Left lobe of liver (tissue), 2 donors: ENCODE data around the gene SLC6A12. TPM values are rescaled to one million over a fixed set of nuclear protein-coding genes. Genes with fewer than 3 reads are reported as not detected.

Source experiments
- ATAC-seq: fragments of 200-7000 bp; cut with Tn5 transposase; one replicate; pipeline ENCODE4 v1.9.1; 2020; ENCODE audit warnings: mild to moderate bottlenecking, moderate library complexity
- DNase-seq: peaks from one replicate; pipeline ENCODE4 v3.0.0-alpha.2; 2020; ENCODE audit warnings: low spot score
- total RNA-seq: library from RNA; stranded (reverse); gene quantifications from one replicate; pipeline ENCODE4 v1.2.1, GENCODE V29; 2021
- donor health status: DM: no; HTN: no; CAD: no; lungs with moderate emphysema.
- donor health status: DM: no; HTN: yes; CAD: no.

SLC6A12 gene
- total RNA-seq, 1 donor from 2014 or later, result 72.6 TPM

DNA sequence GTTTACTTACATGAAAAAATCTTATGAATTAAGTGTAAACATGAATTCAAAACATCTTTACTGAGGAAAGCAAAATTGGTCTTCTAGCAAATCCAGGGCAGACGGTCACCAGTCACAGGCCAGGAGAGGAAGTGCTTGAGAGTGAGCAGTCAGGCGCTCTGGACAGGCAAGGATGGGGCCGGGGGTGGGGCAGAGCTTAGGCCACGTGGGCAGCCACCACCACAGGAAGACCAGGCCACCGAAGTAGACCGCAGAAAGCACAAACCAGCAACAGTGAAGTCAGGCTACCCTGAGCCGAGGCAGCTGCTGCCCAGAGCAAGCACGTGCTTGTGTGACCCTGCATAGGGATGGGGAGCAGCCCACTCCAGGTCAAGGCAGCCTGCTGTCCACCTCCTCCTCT is 33.5 kb downstream of the SLC6A12 start:
- peak; percentile 2 for ATAC-seq
- DNase-seq, result no peak

DNA sequence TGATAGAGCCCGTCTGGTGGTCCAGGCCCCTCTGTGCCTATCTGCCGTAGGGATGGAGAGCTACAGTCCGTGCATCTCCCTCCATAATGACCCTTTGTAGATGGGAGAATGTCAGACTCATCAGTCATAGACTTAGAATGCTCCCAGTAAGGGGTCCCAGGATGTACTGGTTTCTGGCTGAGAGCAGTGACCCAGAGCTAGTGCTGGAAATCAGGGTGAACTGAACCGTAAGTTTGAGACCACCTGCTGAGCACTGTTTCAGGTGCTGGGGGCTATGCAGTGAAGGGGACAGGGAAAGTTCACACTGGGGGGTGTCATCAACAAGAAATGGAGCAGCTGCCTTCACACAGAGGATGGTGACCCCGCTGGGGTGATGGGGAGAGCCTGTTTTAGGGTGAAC is 34.1 kb downstream of the SLC6A12 start:
- no peak for DNase-seq
- ATAC-seq, result no peak

DNA sequence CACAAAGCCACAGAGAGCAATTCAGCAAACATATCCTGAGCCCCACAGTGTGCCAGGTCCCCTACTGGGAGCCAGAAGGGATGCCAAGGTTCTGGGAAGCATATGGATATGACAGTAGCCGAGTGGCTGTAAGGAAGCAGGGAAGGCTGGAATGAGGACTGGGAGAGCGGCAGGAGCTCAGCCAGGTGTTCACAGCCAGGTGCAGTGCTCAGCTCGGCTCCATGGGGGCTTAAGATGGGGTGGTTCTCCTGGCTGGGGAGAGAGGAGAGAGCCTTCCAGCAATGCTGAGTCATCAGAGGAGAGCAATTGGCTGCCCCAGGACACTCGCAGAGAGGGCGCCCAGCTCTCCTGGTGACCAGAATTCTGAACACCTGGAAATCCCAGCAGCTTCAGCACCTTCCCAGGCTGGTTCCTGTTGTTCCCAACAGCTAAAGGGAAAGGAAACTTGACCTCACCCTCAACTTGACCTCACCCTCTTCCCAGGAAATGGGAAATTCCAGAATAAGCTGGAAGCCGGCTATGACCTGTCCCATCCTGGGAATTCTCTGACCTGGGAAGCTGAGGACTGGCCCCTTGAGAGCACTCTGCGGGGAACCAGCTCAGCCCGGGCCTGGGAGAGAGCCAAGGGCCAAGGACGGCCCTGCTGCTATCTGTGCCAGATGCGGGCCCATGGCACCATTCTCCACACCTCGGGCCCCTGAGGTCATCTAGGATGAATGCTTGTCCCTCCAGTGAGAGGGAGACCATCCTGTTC is 34.6 kb downstream of the SLC6A12 start:
- no peak for DNase-seq
- ATAC-seq, result no peak

DNA sequence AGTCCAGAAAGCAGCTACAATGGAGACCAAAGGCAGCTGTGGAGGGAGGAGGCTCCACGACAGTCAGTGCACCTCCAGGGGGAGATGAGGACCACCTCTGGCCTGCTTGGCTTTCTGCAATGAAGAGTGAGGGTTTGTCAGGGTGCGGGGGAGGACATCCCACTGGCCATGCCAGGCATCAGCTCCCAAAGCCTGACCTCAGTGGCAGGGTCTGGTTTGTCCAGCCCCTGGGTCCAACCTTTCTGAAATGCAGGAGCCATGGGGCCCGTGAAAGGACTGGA is 35.2 kb downstream of the SLC6A12 start:
- DNase-seq (no peak), ATAC-seq (no peak)

DNA sequence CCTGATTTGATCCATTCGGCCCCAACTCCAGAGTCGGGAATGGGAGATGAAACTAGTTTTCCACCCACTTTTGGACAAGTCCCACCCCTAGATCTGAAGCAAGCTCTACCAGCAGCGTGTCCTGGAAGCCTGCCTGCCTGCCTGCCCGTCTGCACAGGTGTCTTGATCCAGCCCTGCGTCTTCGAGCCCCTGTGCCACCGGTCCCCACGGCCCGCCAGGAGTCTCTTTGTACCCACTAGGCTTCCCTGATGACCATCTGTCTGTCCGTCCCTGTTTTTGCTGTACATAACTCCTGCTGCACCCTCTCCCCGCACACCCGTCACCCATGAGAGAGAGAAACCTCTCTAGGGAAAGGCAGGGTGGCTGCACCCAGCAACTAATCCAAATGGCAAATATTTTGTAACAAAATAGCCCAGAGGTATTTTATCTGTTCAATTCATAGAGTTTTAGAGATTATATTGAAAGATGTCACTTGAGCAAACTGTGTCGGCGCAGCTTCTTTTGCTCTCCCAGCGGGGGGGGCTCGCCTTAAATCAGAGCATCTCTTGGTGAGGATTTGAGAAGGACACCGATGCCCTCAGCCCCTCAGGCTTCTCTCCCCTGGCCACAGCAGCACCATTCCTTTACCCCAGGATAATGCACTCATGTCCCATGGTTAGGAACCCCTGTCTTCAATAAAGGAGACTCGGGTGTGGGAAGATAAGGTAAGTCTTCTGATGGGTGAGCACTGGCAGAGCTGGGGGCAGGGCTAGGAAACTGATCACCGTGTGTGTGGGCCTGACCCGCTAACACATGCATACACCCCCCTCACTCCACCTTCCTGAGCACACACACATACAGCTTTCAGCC is 35.8 kb downstream of the SLC6A12 start:
- ATAC-seq (no peak), DNase-seq (no peak)

DNA sequence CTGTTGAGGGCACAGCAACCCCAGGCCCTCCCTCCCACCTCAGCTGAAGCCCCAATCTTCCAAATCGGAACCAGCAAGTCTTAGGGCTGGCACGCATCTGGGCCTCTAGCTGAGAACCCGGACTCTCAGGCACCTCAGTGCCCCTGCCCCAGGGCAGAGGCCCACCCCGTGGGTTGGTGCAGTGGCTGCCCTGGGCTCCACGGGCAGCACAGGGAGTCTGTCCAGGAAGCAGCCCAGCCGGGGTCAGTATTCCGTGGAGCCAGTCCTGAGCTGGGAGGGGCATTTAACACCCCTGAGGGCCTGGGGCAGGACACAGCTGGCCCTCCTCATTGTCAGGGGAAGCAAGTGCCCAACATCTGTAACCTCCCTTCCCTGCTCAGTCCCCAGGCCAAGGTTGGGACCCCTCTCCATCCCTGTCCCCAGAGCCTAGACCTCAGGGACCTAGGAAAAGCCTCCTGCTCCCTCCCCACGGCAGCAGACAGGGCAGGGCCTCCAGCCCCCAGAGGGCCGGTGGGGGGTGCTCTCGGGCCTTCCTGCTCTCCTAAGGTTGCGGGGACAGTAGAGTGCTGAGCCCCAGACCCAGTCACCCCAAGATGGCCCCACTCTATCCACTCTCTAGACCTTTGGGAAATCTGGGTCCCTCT is 36.5 kb downstream of the SLC6A12 start:
- ATAC-seq (no peak), DNase-seq (no peak)

DNA sequence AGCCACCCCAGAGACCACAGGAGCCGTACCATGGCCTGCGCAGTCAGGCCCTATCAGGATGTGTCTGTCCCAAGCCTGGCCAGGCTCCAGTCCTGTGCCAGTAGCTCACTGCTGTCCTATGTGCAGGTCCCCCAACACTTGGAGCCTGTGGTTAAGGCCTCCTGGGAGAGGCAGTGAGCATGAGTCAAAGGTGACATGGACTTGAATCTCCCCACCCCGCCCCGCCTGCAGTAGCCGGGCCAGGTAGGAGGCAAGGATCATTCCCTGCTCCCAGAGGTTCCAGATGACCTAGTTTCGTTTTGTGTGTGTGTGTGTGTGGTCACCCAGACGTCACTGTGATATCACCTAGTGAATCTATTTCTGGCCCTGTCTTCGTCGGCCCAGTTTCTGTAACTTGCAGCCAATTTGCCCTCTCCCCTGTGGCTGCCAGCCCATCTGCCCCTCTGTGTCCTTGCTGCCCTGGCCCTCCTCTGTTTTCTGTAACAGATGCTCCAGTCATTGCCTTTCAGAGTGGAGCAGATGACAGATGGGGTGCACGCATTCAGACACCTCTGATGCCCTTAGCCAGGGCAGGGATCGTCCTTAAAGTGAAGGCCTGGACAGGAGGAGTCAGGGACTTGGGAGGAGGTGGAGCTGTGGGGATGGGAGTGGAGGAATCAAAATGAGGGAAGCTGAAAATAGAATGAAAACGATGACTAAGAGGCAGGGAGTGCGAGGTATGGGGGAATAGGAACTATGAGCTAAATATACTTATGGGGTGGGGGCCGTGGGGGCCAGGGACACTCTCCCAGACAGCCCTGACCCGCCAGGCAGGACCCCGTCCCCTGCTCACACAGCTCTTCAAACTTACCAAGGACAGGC is 37.4 kb downstream of the SLC6A12 start:
- DNase-seq (peak; percentile 89), ATAC-seq (peak; percentile 86)

DNA sequence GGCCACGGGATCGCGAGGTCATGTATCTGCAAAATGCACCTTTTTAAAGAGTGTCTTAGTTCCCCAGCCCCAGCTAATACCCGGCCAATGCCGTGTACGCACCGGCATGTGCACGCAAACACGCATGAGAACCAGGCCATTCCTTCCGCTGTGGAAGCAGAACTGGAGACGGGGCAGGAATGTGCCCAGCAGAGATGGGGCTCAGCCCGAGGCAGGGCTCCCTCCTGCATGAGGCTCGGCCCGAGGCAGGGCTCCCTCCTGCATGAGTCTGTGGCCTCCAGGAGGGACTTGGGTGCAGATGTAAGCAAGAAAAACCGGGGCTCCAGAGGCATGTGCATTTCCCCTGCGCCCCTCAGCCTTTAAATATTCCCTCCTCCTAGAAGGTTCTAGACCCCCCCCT is 38.2 kb downstream of the SLC6A12 start:
- DNase-seq, result no peak
- ATAC-seq, result no peak

DNA sequence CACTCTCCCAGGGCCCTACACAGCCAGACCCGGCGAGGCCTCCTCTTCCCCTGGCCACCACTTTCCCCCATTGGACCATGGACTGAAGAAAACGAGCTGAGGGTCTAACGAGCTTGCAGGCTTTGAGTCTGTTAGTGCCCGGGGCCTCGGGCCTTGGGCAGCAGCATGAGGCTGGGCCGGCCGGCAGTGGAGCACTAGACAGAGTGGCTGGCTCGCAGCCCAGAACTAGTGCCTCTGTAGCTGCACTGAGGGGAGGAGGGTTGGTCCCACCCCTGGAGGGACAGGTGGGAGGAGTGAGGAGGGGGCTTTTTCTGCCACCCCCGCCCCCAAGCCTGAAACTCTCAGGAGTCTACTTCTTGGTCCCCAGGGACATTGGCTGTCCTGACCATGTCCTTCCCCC is 38.7 kb downstream of the SLC6A12 start:
- peak; percentile 67 for DNase-seq
- peak; percentile 52 for ATAC-seq

DNA sequence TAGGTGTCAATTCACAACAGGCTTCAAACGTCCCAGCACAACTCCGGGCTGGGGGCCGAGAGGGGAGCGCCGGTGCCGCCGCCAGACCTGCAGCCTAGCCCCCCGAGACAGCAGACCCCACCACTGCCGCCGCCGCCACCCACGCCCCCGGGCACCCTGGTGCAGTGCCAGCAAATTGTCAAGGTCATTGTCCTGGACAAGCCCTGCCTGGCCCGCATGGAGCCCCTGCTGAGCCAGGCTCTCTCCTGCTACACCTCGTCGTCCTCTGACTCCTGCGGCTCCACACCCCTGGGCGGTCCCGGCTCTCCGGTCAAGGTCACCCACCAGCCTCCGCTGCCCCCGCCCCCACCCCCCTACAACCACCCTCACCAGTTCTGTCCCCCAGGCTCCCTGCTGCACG is 39.4 kb downstream of the SLC6A12 start:
- DNase-seq (no peak), ATAC-seq (peak; percentile 4)

DNA sequence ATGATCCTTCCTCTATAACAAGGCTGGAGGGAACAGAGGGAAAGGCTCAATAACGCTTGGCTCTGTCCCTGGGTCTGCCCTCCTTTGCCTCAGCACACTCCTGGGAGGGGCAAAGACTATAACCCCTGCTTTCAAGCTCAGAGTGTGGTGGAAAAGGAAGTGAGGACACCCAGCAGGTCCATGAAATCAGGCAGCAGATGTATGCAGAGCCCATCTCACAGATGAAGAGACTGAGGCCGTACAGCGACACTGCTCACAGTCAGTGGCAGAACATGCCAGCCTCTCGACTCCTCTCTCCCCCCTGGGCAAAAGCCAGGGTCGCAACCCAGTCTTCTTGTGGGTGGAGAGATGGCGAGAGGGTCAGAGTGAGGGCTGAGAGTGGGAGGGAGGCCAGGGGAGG is 39.8 kb downstream of the SLC6A12 start:
- DNase-seq, result no peak
- no peak for ATAC-seq

DNA sequence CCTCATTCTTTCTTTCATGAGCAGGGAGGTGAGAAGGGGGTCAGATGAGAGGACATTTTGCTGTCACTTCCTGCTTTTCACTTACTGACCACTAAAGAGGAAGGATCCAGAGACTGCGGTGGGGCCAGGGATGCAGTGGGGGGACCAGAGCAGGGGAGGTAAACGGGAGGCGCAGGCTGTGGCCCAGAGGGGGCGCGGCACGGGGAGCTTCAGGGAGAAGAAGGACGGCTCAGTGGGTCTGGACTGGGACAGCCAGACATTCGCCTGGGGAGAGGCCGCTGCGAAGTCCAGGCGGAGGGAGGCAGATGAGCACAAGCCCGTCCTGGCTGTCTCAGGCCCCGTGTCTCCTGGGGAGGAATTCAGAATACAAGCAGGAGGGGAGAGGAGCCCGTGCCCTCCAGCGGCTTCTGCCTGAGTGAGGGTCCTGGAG is 41.2 kb downstream of the SLC6A12 start:
- no peak for ATAC-seq
- DNase-seq, result no peak

DNA sequence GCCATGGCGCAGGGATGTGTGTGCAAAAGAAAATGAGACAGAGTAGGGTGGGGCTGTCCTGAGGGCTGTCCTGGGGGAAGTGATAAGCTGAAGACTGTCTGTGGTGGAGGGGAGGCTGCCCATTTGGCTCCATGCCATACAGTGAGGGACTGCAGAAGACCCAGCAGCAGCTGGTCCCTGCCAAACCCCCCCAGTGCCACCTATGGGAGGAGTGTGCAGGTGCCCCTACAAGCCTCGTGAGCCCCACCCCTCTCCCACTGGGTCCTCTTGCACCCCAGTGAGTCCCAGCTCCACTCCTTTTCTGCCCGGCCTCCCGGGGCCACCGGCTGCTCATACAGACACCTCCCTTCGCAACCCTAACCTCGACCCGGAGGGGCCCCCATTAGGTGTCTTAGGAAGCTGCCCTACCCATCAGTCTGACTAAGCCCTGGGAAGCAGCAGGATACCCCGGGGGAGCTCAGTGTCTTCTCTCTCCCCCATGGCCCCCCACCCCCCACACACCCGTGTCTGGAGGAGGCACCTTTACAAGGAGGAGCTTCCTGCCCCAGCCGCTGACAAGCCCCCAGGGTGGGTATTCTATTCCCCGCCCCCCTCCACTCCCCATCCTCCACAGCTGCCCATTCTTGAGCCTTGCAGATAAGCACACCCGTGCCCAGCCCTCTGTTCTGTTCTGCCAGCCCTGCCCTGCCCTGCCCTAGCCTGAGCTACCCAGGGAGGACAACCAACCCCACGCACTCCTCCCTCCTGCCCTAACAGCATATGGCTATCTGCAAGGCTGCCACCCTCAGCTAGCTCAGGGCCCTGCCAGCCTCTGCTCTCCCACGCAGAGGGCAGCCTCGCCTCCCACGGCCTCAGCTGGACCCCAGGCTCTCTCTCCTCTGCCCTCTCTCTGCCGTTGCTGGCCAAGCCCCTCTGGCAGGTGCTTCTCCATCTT is 41.9 kb downstream of the SLC6A12 start:
- ATAC-seq (no peak), DNase-seq (no peak)

DNA sequence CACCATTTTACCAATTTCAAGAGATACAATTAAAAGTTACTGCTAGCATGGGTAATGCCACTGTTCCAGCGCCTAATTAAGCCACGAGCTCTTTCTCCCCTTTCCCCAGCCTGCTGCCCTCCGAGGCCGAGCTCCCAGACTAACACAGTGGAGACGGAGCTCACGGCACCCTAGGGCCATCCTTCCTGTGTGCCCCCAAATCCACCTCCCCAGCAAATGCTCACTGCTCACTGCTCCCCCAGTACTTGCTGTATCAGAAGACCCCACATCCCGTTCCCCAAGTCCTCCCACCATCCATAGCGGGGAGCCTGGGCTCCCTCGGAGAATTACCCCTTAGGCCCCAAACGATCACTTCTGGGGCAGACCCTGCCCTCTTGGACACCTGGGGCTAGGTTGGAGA is 42.7 kb downstream of the SLC6A12 start:
- ATAC-seq (no peak), DNase-seq (no peak)

DNA sequence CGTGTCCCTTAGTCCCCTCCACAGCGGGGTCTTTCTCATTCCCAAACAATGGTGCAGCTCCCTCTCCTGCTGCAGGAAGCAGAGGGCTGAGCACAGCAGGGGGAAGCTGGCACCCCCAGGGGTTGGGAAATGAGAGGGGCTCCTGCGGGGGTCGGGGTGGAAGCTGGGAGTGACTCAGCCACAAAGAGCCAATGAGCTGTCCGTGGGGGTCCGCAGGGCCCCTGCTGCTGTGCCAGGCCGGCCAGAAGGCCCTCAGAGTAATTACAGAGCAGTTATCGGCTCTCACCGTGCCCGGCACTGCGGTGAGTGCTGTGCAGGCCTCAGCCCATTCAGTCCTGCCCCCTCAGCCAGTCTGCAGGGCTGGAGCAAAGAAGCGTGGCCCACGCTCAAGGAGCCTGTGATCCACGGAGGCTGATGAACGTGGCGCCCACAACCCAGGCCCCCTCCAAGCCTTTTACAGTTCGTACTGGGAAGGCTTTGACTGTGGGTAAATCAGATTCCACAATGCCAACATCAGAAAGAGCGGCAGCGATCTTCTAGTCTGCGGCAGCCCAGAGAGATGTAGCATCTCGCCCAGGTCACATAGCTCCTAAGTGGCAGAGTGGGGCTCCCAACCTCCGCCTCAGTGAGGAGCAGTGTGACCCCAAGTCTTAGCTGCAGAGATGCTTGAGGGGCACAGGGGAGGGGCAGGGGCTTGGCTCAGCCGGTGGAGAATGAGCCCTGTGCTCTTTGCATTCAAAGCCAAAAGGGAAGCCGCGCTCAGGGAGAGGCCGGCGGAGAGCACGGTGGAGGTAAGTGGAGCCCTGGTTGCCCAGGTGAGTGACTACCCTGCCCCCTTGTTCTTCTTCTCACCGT is 43.4 kb downstream of the SLC6A12 start:
- no peak for DNase-seq
- no peak for ATAC-seq

DNA sequence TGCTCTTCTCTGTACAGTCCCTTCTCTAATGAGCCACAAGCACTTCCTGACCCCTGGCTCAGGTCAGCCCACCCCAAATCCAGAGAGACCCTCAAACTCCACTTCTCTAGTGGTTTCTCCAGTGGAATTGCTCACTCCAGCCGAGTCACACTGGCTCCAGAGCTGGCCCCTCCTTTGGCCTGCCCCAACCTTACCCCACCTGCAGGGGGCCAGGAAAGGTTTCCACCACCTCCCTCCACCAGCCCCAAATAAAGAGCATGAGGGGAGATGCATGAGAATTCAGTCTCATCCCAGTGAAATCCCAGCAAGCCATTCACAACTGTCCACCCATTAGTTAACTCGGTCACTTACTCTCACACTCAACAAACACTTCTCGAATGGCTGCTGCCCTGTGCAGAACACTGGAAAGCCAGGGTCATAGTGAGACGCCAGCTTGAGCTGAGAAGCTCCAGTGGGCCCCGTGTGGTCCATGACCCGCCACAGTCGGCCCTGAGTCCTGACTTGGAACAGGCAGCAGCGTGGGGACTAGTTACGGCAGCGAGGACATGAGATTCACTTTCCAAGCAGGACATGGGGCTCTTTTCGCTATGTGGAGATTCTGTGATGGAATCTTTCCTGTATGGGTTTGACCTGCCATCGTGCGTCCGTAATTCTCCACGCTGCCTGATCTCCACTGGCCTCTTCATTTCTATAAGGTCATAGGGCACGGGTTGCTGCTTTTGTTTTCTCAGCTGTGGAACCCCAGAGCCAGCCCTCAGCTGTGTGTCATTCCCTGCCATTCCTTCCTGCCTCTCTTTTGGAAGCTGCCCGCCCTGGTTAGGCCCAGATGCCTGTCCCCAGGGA is 44.2 kb downstream of the SLC6A12 start:
- DNase-seq (no peak), ATAC-seq (no peak)

DNA sequence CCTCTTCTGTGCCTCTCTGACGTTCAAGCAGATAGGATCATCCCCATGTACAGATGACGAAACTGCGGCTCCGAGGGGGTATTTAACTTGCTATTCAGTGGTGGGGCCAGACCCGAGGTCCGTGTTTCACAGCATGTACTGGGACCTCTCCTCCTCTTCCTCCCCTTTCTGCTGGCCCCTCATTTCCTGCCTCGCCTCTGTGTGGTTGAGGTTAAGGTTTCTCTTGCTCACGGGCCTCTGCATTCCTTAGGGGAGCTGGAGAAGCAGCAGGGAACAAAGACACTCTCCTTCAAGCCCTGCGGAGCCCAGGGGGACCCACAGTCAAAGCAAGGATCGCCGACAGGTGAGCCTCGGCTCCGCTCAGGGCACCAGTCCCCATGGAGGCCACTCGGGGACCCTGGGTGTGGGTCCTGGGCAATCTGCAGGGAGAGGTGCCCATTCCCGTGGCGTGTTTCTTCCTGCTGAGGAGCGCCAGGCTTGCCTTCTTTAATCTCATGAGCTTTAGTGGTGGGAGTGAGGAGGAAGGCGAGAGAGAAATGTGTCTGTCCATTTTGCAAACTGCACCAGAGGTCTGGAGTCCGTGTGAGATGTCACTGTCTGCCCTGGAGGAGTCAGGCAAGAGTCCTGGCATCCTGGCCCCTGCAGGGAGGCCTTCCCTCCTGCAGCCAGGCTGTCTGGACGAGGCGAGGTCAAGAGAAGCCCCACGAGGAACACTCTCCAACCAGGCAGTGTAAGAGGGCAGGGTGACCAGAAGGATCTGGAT is 45.0 kb downstream of the SLC6A12 start:
- DNase-seq, result no peak
- ATAC-seq, result no peak
